ENCODE data around the gene PCBP4.

The PCBP4 gene

GRCh38 chr3:51974963-51975851 is 8.0 kb upstream of the PCBP4 start, which contains the start of gene ABHD14A:
TSS of gene ABHD14A (plus strand) at chr3:51975064. CDS start at chr3:51975136, 72 bp downstream.
- peak within 1 kb of the TSS; percentile 64 for H3K27ac ChIP-seq

GRCh38 chr3:51974277-51974962 is 7.2 kb upstream of the PCBP4 start:
- peak overlapping the region; percentile 64 for H3K27ac ChIP-seq
- DNase-seq (ENCODE audit: low read depth, low spot score), result no peak

More at GRCh38 chr3:51974963-51975851, 8.0 kb upstream of the PCBP4 start, which contains the start of gene ABHD14A:
- no peak for DNase-seq (ENCODE audit: low read depth, low spot score)

GRCh38 chr3:51971350-51971749 is 4.1 kb upstream of the PCBP4 start:
- H3K27ac ChIP-seq, result no peak overlapping the region

GRCh38 chr3:51970606-51971300 is 3.5 kb upstream of the PCBP4 start:
- no peak overlapping the region for H3K27ac ChIP-seq

More at GRCh38 chr3:51971350-51971749, 4.1 kb upstream of the PCBP4 start:
- DNase-seq (ENCODE audit: low read depth, low spot score), result no peak

GRCh38 chr3:51969841-51970240 is 2.6 kb upstream of the PCBP4 start:
- DNase-seq (ENCODE audit: low read depth, low spot score), result no peak
- H3K27ac ChIP-seq, result no peak overlapping the region

More at GRCh38 chr3:51970606-51971300, 3.5 kb upstream of the PCBP4 start:
- no peak for DNase-seq (ENCODE audit: low read depth, low spot score)

- H3K27ac ChIP-seq, result no peak overlapping the region
- no peak for DNase-seq (ENCODE audit: low read depth, low spot score)
These were observed 1.8 kb upstream of the PCBP4 start for GRCh38 chr3:51968883-51969678.

- H3K27ac ChIP-seq, result no peak overlapping the region
- no peak for DNase-seq (ENCODE audit: low read depth, low spot score)
These were observed 1.0 kb upstream of the PCBP4 start for GRCh38 chr3:51968170-51968775.

GRCh38 chr3:51966922-51967383 is 301 bp downstream of the PCBP4 start:
- DNase-seq (ENCODE audit: low read depth, low spot score), result no peak

GRCh38 chr3:51966486-51966885 is 768 bp downstream of the PCBP4 start:
- DNase-seq (ENCODE audit: low read depth, low spot score), result no peak
- H3K27ac ChIP-seq, result no peak overlapping the region

More at GRCh38 chr3:51966922-51967383, 301 bp downstream of the PCBP4 start:
- peak overlapping the region; percentile 34 for H3K27ac ChIP-seq

GRCh38 chr3:51966016-51966415 is 1.2 kb downstream of the PCBP4 start:
- DNase-seq (ENCODE audit: low read depth, low spot score), result no peak
- H3K27ac ChIP-seq, result no peak overlapping the region

- no peak for DNase-seq (ENCODE audit: low read depth, low spot score)
- no peak overlapping the region for H3K27ac ChIP-seq
These were observed 2.7 kb downstream of the PCBP4 start for GRCh38 chr3:51964521-51964920.

- no peak overlapping the region for H3K27ac ChIP-seq
- DNase-seq (ENCODE audit: low read depth, low spot score), result no peak
These were observed 3.3 kb downstream of the PCBP4 start for GRCh38 chr3:51963951-51964451.

GRCh38 chr3:51962854-51963530 is 4.3 kb downstream of the PCBP4 start:
- no peak overlapping the region for H3K27ac ChIP-seq
- no peak for DNase-seq (ENCODE audit: low read depth, low spot score)

GRCh38 chr3:51961602-51962569 is 5.4 kb downstream of the PCBP4 start:
- no peak for DNase-seq (ENCODE audit: low read depth, low spot score)
- H3K27ac ChIP-seq, result no peak overlapping the region

- no peak for DNase-seq (ENCODE audit: low read depth, low spot score)
These were observed 6.2 kb downstream of the PCBP4 start for GRCh38 chr3:51961011-51961410.

GRCh38 chr3:51960386-51960785 is 6.9 kb downstream of the PCBP4 start:
- DNase-seq (ENCODE audit: low read depth, low spot score), result no peak

More at GRCh38 chr3:51961011-51961410, 6.2 kb downstream of the PCBP4 start:
- H3K27ac ChIP-seq, result no peak overlapping the region

GRCh38 chr3:51959651-51960050 is 7.6 kb downstream of the PCBP4 start:
- no peak for DNase-seq (ENCODE audit: low read depth, low spot score)
- H3K27ac ChIP-seq, result no peak overlapping the region

More at GRCh38 chr3:51960386-51960785, 6.9 kb downstream of the PCBP4 start:
- H3K27ac ChIP-seq, result no peak overlapping the region
